GM21447 (cell line): ENCODE data around the gene SACS.
"Not testable (repeated sequence)": the region's sequence is repeated elsewhere in the genome, so short reads cannot be mapped to it uniquely, and the experiment has no call there.

Experiments used
- ATAC-seq: cut with Tn5 transposase; IDR thresholded peaks from one replicate; pipeline ENCODE4 v1.9.1; 2021; ENCODE audit not compliant: unreplicated experiment

The SACS gene

DNA sequence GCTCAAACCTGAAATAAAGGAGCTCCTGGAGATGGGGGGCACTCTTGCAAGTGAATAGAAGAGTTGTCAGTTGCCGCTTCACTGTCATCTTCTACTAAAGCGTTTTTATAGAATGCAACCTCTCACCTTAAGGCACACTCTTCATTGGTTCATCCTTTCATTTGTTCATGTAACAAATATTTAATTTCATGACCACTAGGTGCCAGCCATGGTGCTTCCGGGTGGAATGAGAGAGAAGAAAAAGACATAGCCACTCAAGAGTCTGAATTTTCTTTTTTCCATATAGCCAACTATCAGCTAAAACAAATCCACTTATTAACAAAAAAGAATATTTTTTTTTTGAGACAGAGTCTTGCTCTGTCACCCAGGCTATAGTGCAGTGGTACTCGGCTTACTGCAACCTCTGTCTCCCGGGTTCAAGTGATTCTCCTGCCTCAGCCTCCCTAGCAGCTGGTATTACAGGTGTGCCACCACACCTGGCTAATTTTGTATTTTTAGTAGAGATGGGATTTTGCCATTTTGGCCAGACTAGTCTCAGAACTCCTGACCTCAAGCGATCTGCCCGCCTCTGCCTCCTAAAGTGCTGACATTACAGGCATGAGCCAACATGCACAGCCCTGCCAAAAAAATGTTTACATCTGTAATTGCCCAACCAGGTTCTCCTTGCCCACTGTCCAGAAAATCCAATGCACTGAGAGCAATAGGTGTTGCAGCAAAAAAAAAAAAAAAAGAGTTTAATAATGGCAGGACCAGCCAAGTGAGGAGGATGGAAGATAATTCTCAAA is 22.1 kb upstream of the SACS start:
- no peak for ATAC-seq

DNA sequence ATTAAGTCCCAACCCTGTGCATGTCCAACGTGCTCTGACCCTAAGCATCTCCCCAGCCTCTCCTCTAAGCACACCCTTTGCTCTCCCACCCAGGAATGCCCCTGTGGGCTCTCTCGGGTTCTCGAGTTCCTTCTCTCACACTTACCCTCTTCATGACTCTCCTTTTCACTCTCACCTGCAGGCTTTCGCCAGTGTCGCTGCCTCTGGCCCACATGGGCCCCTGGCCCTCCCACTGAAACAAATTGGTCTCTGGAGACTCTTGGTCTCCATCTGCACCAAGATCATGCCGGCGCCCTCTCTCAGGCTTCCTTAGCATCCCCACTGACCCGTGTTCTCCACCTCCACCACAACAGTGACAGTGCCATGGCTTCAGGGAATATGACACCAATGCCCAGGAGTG is 19.6 kb upstream of the SACS start:
- no peak for ATAC-seq

DNA sequence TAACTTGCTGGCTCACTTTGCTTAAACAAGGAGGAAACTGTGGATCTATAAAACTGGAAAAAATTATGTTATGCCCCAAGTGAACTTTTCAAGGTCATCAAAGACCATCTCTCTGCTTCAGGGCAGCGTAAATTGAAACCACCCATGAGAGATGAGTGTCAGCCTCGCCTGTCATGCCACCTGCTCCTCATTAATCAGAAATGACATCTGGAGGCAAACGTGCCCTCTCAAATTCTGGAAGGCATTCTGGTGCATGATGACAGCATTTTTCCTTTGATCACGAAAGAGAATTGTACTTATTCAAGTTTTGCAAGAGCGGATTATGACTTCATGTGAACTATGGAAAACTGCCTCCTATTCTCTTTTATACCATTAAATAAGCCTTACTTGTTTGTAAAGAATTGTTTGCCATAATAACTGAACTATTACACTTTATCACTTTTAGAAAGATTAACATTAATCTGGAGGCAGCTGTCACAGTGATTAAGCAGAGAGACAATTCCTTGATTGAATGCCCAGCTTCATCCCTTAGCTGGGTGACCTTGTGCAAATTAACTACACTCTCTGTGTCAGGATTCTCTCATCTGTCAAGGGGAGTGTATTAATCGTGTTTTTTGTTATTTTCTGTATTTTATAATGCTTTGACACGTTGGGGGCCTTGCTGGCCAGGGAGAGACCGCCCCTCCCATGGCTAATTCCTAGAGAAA is 17.0 kb upstream of the SACS start:
- no peak for ATAC-seq

DNA sequence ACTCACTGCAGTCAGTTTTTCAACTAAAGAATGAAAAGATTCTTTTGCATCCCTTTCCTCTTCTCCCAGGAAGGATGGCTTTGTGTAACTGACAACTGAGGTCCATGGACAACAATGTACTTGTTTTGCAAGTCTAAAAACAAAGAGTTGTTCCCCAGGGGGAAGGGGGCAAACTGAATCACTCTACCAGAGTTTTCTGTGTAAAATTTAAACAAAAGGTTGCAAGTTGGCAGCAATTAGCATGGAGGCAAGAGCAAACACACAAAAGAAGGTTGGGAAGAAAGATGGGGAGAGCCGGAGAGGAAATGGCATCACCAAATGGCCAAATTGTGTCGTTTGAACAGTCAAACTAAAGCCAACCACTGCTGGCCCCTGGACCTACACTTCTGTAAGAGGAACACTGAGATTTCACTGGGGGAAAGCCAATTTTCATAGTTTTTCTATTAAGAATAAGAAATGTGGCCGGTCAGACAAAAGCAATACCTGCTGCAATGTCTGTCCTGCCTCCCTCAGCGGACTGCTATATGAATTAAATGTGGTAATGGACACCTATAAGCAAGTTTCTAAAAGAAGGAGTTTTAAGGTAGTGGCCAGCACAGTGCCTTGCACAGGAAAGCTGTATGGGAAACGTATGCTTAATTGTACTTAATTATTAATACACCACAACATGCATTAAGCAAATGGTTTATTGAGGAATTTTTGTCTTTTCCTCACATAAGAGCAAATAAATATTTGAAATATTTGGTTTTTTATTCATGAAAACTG is 16.1 kb upstream of the SACS start:
- ATAC-seq = no peak

DNA sequence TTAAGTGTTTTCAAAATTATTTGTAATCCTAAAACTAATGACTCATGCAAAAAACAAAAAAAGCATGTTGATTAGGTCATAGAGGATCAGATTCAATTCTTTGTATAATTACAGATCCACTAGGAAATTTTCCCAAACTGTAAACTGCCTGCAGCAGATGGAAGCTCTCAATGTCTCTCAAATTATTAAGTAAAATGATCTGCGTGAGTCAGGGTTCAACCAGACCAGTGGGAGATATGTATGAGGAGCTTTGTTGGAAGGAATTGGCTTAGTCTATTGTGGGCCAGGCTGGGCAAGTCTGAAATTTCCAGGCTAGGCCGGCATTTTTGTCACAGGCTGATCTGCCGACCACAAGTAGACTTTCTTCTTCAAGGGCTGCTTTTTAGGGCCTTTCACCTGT is 14.4 kb upstream of the SACS start:
- no peak for ATAC-seq

DNA sequence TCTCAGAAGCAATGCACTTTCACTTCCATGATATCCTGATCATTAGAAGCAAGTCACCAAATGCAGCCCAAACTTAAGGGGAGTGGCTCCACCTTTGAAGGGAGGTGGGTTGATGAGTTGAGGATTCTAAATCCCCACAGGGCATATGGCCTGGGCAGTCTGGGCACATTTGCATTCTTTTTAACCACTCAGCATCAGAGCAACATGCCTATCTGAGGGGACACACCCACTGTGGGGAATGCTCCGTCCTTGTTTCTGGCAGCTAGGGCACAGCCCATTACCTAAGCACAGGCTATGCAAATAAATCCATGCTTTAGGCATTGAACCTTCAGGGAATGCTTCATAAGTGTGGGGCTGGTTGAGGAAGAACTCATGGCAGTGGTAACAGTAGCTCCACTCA is 12.3 kb upstream of the SACS start:
- no peak for ATAC-seq

DNA sequence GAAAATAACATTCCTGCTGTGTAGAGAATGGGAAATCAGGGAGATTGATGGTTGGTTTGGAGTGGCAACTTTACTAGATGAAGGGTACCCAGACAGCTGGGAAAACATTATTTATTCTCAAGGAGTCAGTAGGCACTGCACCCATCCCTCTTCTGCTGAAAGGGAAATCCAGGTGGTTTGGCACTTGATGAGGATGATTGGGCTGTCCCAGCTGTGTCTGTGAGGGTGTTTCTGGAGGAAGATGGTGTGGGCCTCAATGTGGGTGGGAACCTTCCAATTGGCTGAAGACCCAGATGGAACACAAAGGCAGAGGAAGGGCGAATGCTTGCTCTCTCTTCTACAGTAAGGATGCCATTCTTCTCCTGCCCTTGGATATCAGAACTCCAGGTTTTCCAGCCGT is 10.4 kb upstream of the SACS start:
- no peak for ATAC-seq

DNA sequence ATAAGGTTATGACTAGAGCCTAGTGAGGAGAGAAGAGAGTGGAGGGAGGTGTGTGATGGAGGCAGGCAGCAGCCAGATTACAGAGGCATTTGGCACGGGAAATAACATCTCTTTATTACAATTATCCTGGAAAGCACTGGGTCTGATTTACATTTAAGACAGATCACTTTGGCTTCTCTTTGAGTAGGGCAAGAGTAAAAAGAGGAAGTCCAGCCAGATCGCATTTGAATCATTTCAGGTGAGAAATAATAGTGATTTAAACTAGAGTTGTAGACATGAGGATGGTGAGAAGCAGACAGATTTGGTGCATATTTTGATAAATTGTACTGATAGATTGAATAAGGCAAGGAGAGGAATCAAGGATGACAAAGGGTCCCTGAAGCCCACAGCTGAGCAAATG is 9.6 kb upstream of the SACS start:
- ATAC-seq = no peak

DNA sequence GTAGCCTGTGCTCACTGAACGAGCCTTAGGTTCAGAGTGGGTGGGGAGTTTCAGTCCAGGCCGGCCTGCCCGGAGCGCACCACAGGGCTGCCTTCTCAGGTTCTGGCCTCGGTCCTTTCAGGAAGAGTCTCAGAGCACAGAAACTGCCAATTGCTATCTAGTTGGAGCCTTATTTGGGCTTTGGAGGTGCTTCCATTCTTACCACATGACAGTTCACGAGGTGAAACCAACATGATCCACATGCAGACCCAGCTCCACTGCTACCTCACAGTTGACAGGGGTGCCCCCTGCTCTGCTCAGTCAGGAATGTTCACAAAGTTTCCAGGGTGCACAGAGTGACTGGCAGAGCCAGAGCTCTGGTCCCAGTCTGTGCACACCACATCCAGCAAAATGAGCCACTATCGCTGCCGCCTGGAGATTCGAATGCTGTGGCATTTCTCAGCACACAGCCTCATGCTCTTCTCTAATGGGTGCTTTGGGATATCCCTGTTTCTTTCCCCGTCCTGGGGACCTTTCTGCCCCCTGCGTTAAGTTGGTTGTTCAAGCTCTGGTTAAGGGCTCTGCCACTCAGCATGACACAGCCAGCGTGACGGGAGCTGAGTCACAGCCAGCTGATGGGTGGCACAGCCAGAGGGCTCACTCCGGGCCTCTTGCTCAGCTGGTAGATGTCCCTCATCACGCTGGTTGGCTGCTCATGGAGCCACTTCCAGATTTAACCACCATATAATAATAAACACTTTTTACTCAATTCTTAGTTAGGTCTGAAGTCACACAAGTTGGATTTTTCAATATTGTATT is 7.5 kb upstream of the SACS start:
- no peak for ATAC-seq

DNA sequence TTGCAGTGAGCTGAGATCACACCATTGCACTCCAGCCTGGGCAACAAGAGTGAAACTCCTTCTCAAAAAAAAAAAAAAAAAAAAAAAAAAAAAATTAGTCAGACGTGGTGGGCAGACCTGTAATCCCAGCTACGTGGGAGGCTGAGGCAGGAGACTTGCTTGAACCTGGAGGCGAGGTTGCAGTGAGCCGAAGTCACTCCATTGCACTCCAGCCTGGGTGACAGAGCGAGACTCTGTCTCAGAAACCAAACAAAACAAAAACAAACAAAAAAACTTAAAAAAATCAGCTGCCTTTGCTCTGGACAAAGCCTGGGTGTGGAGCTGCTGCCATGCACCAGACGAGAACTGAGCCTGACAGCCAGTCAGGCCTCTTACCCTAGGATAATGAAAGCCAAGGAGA is 6.8 kb upstream of the SACS start:
- ATAC-seq = not testable (repeated sequence)

DNA sequence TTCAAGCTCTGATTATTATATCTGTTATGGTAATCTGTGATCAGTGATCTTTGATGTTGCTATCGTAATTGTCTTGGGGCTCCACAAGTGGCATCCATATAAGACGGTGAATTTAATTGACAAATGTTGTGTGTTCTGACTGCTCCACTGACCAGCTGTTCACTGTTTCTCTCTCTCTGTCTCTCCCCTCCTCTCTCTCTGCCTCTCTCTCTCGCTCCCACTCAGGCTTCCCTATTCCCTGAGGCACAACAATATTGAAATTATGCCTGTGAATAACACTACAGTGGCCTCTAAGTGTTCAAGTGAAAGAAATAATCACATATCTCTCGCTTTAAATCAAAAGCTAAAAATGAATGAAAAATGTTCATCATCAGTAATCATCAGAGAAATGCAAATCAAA is 4.4 kb upstream of the SACS start:
- no peak for ATAC-seq

DNA sequence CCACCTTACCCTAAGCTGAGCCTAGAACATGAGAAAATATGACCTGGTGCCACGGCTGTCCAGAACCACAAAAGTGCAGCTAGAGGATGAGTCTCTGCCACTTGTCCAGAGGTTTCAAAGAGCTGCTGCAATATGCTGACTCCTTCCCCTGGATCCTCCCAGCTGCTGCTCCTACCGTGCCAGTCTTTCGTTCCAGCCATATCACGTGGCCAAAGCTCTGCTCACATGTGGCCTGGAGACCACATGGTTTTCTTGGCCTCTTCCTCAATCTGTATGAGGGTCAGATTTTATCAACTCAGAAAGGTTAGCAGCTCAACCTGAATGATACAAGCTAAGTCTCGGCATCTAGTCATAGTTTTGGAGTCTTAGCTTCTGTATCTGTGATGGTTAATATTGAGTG is 3.2 kb upstream of the SACS start:
- ATAC-seq = no peak

DNA sequence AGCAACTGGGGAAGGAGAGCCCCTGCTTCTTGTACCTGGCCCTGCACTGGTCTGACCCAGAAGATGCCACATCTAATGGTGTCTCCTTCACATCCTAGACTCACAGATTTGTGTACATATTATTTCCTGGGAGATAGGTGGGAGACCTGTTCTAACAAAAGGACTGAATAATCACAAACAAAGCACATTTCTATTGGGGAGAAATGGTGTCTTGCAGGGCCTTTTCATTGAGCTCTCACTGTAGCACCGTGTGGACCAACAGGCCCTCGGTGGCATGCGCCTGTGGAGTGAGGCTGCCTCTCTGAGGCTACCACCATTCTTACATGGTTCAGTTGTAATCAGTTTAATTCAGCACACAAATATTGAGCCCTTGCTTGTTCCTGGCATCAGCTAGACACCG is 989 bp upstream of the SACS start:
- ATAC-seq = no peak

DNA sequence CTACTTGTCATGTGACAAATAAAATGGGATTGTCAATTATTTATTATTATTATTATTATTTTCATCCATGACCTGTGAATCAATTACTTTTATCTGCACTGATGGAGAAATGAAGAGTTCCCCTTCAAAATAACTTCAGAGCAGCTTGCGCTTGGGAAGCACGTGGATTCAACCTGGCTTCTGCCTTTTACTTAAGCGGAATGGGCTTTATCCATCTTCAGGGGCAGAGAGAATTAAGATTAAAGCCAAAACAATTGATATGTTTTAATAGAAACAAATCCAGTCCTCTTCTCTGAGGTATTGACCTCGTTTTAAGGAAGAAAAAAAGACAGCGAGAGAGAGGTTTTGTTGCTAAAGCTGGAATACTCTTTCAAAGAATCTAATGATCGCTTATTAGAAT is 876 bp downstream of the SACS start:
- ATAC-seq = no peak

DNA sequence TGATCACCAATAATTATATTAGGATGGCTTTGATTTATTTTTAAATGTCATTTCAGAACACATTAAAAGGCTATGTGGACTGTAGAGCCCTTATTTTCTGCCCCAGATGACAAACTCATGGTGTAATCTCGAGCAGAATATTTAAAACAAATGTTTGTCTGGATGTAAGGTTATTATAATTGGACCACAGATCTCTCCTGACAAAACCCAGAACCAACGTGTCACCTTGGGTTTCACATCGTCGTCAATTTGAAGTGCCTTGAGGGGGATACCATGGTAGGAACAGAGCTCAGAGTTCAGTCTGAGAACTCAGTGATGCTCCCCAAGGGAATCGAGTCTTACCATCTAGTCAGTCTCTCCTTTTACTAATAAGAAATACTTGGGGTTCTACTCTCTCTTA is 2.8 kb downstream of the SACS start:
- no peak for ATAC-seq

DNA sequence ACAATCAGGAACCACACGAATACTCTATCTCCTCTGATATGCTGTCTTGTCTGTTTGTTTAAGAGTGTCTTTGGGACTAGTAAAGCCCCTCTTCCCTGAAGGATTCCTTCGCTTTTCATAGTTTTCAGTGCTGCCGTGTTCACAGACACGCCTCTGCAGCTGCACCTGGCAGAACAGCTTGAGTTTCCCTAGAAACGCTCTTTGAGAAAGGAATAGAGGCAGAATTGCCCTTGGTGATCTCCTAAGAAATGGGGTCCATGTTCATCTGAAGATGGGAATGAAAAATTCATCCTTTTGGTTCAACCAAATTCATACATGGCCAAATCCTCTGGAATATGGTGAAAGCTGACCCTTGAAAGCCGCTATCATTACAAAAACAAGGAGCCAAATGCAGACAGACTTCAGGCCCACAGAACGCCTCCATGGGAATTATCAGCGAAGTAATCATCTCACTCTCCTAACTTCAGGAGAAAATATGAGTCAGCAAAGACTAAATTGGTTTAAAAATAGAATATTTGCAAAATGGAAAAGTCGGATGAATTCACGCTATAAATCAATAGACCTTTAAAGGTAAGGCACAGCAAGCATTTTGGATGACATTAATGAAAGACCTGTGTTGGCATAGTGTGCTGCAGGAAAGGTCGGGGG is 5.5 kb downstream of the SACS start:
- no peak for ATAC-seq

DNA sequence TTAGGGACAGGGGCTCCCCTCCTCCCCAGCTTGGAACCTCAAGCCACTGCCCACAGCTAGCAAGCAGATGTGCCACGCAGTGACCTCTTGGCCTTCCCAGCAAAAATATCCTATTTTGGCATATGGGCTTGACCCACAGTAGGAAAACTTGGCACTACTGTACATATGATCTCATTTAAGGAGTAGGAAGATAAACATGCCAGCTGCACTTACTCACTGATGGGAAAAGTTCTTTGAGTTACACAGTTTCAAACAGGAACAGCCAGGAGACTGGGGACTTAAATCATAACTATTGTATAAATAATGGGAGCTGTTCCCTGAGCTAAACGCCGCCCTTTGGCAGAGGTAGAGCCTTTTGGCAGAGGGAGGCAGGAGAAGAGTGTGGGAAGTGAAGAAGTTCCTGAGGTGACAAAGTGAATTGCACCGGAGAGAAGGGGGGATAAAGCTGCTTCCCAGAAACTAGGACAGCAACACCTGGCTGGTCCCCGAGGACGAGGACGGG is 6.1 kb downstream of the SACS start:
- no peak for ATAC-seq

DNA sequence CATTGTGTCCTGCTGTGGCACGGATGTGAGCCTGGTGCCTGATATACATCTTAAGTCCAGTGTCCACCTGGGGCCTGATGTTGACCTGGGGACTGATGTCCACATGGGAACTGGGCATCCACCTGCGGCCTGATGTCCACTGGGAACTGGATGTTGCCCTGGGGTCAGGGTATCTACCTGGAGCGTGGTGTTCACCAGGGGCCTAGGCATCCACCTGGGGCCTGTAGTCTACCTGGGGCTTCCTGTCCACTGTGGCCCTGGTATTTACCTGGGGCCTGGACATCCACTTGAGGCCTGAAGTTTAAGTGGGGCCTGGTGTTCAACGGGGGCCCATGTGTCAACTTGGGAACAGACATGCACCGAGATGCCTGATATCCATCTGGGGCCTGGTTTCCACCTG is 11.9 kb downstream of the SACS start:
- ATAC-seq = no peak

DNA sequence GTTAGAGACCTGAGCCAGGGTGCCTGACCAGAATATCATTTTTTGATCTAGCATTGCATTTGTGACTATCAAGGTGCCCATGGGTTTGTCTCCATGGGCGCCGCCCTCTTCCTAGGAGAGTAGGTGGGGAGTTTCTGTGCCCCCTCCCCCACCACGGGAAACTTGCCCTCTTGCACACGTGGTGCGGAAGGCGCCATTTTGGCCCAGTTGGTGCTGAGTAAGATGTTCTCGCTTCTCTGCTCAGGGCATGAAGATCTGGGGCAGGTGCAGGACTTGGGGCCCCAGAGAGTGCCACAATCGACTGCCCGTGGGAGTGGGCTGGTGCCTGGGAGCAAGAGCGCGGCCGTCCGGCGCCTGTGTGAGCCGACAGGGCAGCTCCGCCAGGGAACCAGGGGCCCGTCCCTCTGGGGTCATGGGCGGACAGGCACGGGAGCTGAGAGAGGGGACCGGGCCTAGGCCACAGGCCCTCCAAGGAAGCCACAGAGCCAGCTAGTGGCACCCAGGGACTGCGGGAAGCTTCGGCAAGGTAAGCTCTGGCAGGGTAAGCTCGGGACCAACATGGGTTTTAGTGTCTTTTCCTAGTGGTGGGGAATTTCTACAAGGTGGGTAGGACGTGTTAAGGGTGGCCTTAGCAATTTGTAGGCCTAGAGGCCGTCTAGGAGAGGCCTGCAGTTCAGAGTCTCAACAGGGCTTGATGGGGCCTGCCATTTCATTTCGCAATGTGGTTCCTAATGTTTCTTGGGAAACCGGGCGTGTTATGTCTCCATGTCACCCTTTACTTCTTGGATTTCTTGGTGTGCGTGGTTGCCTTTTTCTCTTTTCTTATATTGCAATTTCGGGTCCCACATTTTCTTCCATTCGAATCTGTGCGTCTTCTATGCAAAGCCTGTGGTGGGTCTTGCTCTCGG is 14.5 kb downstream of the SACS start:
- ATAC-seq = no peak

DNA sequence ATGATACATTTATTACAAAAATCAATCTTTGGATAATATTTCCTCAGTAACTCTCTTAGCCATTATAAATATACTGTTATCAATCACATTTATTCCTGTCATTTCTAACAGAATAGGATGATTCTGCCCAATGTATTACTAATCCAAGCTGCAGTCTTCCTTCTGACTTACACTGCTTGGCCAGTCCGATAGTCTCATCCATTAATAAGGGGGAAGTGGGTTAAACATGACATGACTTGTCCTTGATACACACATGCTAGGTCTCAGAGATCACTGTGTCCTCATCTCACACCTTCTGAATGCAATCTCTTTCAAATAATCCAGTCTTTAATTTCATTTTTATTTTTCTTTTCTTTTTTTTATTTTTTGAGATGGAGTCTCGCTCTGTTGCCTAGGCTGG is 18.8 kb downstream of the SACS start:
- ATAC-seq = no peak
